Stimulated activated CD8-positive, alpha-beta memory T cell treated with anti-CD3 and anti-CD28 coated beads, Interleukin-4, amount 100 ng/mL, for 48 hours (primary cell): ENCODE results near the gene GPRC5A.

Source experiments
- DNase-seq: peaks from one replicate; pipeline ENCODE4 v3.0.0-alpha.2; 2020

GPRC5A gene

DNA sequence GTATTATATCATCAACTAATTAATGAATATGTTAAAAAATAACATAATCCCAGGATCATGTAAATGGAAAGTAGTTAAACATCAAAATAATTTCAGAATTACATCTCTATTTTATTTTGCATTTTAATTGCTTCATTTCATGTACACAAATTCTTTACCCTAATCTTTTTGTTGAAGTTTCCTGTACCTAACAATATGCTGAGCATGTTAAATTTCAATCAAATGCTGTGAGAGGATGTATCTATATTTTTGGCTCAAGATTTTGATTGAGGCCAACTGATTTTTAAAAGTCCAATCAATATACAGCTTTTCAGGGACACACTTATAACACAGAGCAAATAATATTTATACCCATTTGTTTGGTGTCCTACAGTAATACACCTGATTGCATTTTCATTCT is 54.2 kb downstream of the GPRC5A start:
- no peak for DNase-seq

DNA sequence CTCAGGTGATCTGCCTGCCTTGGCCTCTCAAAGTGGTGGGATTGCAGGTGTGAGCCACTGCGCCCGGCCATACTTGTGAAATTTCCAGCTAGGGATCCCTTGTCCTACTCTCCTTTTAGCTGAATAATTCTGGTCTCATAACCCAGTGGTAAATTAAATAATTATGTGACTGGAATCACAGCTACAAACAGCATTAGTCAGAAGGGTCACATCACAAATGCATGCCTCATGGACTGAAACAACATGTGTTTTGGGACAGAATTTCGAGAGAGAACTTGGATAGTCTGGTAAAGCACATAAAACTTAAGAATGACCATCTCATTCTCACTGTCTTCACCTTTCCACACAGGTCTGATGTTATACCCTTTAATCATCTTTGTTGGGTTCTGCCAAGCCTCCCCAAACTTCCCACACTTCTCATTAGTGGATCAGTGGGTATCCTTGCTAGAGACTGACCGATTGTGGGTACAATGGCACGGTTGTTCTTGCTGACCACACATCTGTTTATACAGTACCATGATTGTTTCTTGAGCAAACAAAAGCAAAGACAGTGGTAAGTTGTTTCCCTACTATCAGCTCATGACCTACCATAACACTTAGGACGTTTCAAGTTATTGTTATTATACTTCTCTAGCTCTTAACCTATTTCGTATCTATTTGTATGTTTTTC is 55.5 kb downstream of the GPRC5A start:
- no peak for DNase-seq

DNA sequence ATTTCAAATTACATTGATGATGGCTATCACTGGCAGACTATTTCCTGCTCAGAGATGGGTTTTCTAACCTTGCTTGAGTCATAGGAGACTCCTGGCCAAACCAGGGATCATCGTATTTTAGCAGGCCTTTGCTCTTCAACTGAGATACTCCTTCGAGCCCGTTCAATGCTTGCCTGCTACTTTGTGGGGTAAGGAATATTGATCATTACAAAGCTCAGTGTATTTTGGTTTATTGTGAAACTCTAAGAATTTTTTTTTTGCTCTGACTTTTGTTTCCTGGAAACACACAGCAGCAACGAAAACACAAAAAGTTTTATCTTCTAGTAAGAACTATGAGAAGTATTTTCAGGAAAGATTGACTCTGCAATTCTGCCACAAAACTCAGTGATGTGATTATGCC is 56.5 kb downstream of the GPRC5A start:
- DNase-seq, result no peak

DNA sequence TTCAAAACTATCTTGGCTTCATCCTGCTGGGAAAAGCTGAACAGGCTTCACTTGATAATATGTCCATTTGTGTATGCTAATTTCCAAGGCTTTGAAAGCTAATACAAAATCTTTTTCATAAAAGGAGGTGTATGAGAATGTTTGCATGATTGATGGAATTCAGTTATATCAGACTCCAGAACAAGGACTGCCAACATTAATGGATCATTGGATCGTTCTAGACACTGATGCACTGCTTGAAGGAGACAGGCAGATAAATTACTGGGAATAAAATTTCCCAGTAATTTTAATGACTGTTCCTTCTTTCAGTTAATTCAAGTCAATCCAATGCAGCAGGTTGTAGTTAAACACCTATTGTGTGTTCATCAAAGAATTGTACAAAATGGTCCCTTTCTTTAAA is 60.1 kb downstream of the GPRC5A start:
- no peak for DNase-seq

DNA sequence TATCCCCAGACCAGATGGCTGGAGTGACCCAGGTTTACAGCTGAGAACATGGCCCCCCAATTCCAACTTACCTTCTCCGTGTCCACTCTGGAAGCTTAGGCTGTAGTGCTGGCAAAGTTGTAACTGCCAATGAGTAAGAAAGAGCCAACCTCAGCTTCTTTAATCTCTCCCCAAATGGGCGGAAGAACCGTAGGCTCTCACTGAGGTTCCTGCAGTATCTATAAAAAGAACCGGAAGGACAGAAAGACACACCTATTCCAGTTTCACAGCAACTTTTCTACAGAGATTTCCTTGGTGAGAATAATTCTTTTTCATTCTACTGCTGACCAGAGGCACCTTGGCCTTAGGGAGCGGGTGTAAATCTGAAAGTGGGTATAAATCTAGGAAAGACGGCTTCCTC is 60.7 kb downstream of the GPRC5A start, which contains the start of gene GPRC5D:
TSS of gene GPRC5D (minus strand) at position 135 of the 400 bp plus-strand sequence. CDS start 1,786 bp downstream, outside the sequence.
- DNase-seq, result no peak

DNA sequence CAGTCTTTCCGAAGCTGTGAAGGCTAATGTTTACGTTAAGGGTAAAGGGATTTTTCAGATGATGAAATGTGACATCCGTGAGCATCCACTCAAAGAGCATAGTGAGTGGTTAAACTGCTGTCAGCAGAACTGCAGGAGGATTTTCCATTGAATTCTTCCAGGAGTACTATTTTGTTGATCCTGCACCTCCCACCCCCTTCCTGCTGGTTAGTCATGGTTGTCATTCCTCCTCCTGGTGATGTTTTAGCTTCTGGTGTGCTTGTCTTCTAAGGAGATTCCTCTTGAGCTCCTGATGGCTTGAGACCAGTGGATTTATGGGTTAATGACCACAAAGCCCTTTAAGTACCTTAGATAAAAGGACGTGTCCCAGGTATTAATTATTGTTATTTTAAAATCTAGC is 63.0 kb downstream of the GPRC5A start:
- no peak for DNase-seq

DNA sequence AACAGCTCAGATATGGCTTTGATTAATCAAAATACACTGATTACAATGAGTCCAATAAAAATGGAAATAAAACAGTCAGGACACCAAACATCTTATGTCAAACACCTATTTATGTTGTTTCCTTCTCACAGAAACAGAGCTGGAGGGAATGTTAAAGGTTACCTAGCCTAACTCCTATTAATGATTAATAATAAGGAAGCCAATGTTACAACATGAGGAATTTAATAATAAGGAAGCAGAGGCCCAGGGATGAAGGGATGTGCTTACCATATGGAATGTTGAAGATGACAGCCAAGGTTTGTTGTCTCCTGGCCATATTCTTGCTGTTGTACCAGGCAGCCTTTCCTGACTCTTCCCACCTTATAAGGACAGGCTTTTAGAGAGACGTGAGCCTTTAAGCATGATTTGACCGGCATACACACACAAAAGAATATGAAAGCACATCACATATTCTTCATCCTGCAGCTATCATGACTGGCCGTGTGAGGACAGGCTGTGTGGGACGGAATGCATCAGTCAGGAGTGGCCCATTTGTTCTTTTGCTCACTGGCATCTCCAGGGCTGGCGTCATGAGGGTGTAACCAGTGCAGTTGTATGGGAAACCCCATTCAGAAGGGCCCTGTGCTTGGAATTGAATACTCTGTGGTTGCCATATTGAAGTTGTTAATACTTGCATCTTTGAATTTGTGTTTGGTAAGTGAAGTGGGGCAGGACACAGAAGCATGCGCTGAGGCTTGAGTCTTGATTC is 63.7 kb downstream of the GPRC5A start:
- DNase-seq, result no peak

DNA sequence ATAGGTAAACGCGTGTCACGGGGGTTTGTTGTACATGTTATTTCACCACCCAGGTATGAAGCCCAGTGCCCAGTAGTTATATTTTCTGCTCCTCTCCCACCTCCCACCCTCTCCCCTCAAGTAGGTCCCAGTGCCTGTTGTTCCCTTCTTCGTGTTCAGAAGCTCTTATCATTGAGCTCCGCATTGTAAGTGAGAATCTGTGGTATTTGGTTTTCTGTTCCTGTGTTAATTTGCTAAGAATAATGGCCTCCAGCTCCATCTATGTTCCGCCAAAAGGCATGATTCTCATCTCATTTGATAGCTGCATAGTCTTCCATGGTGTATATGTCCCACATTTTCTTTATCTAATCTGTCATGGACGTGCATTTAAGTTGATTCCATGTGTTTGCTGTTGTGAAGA is 67.5 kb downstream of the GPRC5A start:
- no peak for DNase-seq

DNA sequence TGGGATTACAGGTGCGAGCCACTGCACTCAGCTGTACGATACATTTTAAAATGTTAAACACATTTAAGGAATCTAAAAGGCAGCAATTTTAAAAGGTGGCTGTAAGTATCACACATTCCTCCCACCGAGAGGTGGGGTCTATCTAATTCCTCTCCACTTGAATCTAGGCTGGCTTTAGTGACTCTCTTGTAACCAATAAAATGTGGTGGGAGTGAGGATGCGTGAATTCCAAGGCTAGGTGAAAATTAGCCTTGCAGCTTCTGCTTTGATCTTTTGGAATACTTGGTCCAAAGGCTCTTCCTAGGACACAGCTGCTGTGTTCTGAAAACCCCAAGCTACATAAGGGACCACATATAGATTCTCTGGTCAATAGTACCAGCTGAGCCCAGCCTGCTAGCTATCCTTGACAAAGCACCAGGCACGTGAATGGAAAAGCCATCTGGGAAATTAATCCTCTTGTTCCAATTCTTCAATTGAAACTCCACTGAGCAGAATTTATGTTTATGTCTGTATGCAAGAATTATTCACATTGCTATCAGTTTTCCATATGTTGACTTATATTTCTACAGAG is 69.4 kb downstream of the GPRC5A start:
- no peak for DNase-seq

DNA sequence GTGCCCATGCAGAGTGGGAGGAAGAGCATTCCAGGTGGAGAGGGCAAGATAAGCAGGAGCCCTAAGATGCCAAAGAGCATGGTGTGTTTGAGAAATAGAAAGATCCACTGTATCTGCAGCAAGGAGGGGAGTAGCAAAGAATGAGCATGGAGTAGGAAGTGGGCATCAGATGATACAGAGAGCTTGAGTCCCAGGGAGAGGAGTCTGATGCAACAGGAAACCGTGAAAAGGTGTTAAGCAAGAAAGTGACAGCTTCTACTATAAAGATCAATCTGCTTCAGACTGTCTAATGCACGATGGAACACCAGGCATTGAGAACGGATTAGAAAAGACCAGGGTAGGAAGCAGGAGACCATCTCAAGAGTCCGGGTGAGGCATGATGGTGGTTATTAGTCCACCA is 72.9 kb downstream of the GPRC5A start:
- no peak for DNase-seq

DNA sequence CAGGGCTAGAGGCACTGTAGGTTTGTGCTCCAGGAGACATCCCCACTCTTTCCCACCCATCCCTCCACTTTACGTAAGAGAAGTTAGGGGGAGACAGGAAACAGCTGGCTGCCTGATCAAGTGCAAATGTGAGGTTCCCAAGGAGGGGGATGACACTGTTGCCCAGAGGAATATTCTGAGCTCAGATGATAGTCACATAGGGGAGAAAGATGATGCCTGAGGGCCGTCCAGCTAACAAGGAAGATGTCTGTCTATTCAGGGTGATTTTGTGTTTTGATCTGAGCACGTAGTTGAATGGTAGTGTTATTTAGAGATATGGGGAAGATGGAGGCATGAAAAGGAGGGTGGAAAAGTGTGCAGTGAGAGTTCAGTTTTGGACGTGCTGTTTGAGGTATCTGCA is 74.5 kb downstream of the GPRC5A start:
- no peak for DNase-seq
